A549 (cell line): Measurements from ENCODE around the gene ZNF225. TPM values are rescaled to one million over a fixed set of nuclear protein-coding genes. Genes with fewer than 3 reads are reported as not detected.

ENCODE experiments used
- ATAC-seq, 2 experiments: fragments of 200-7000 bp in 1 of 2; fragments of >200 bp in 1 of 2; cut with Nextera tagmentation in 1 of 2; cut with Tn5 transposase in 1 of 2; 3 replicates each; pipeline versions ENCODE4 v1.8.0 to v1.9.1; 2018 to 2020; ENCODE audit warnings: mild to moderate bottlenecking in 1 of 2, moderate library complexity in 1 of 2
- CTCF ChIA-PET: fragments of 300-600 bp; sonication (Branson Sonifier 250); formaldehyde crosslinking; extraction: SDS; loops from one replicate; lab custom pipeline; 2021; ENCODE audit warnings: antibody characterized with exemption, inconsistent platforms; lab: Yijun Ruan, JAX
- POLR2A ChIA-PET: fragments of 350-600 bp; formaldehyde crosslinking; extraction: SDS; loops from one replicate; lab custom pipeline; 2021; ENCODE audit warnings: antibody characterized with exemption, inconsistent platforms; lab: Yijun Ruan, JAX
- DNase-seq, 2 experiments: peaks; one replicate each; pipeline versions ENCODE4 v3.0.0 to v3.0.0-alpha.2; 2011 to 2016; ENCODE audit warnings: low read depth in 1 of 2, low spot score in 1 of 2
- FAIRE-seq: peaks from 2 replicates; lab custom pipeline; 2011; peaks lifted over from hg19 to GRCh38; lab: Jason Lieb, UNC
- H3K27ac ChIP-seq, 2 experiments: fragments of >200 bp; sonication (Bioruptor Twin); formaldehyde crosslinking; 3 replicates each; pipeline ENCODE4 v1.5.1; 2016 to 2017
- H3K4me1 ChIP-seq: fragments of >200 bp; sonication (Bioruptor Twin); formaldehyde crosslinking; 3 replicates; pipeline ENCODE4 v1.6.1; 2016
- H3K4me2 ChIP-seq: fragments of >200 bp; sonication (Bioruptor Twin); formaldehyde crosslinking; 3 replicates; pipeline ENCODE4 v1.6.1; 2016
- H3K4me3 ChIP-seq: fragments of >200 bp; sonication (Bioruptor Twin); formaldehyde crosslinking; 3 replicates; pipeline ENCODE4 v1.5.1; 2016
- H3K9me3 ChIP-seq: fragments of >200 bp; sonication (Bioruptor Twin); formaldehyde crosslinking; 3 replicates; pipeline ENCODE4 v1.6.1; 2016
- CBX8 ChIP-seq: fragments of 200-600 bp; sonication (generic); IDR thresholded peaks from 2 replicates; pipeline ENCODE4 v1.6.1; 2016
- CHD2 ChIP-seq: fragments of 150-350 bp; IDR thresholded peaks from 2 replicates; pipeline ENCODE4 v1.6.1; 2014; ENCODE audit warnings: low read length; ENCODE audit not compliant: partially characterized antibody
- CHD4 ChIP-seq: fragments of 200-600 bp; sonication (generic); IDR thresholded peaks from 2 replicates; pipeline ENCODE4 v1.6.1; 2016; ENCODE audit warnings: antibody characterized with exemption, mild to moderate bottlenecking, borderline replicate concordance
- EHF ChIP-seq: fragments of 250-450 bp; sonication (Bioruptor Pico); IDR thresholded peaks from 2 replicates; pipeline ENCODE4 v1.5.0; 2020; ENCODE audit warnings: mild to moderate bottlenecking
- EHMT2 ChIP-seq: fragments of 200-600 bp; sonication (generic); IDR thresholded peaks from 2 replicates; pipeline ENCODE4 v1.6.1; 2016; ENCODE audit warnings: antibody characterized with exemption, low read depth, mild to moderate bottlenecking, moderate library complexity
- ESRRA ChIP-seq: fragments of 150-350 bp; IDR thresholded peaks from 2 replicates; pipeline ENCODE4 v1.6.1; 2014; ENCODE audit warnings: mild to moderate bottlenecking, low read length, borderline replicate concordance
- GATA3 ChIP-seq: IDR thresholded peaks from 2 replicates; pipeline ENCODE4 v1.6.1; 2012; ENCODE audit warnings: borderline replicate concordance
- HDAC2 ChIP-seq: fragments of 200-600 bp; sonication (generic); IDR thresholded peaks from 2 replicates; pipeline ENCODE4 v1.6.1; 2016
- HES2 ChIP-seq: fragments of >200 bp; sonication (Bioruptor Twin); formaldehyde crosslinking; IDR thresholded peaks from 2 replicates; pipeline ENCODE4 v1.6.1; 2016
- HMGXB4 ChIP-seq: fragments of 250-450 bp; sonication (Bioruptor Pico); IDR thresholded peaks from 2 replicates; pipeline ENCODE4 v1.5.0; 2021; ENCODE audit warnings: mild to moderate bottlenecking, moderate library complexity, borderline replicate concordance
- HOXB13 ChIP-seq: fragments of 250-450 bp; sonication (Bioruptor Pico); IDR thresholded peaks from 2 replicates; pipeline ENCODE4 v1.5.0; 2020; ENCODE audit warnings: low read depth, mild to moderate bottlenecking, moderate library complexity
- HOXB5 ChIP-seq: fragments of 250-450 bp; sonication (Bioruptor Pico); IDR thresholded peaks from 2 replicates; pipeline ENCODE4 v1.5.0; 2020; ENCODE audit warnings: mild to moderate bottlenecking, moderate library complexity
- JUNB ChIP-seq: fragments of >200 bp; sonication (Bioruptor Twin); formaldehyde crosslinking; IDR thresholded peaks from 2 replicates; pipeline ENCODE4 v1.6.1; 2016
- KDM1A ChIP-seq: fragments of 200-600 bp; sonication (generic); IDR thresholded peaks from 2 replicates; pipeline ENCODE4 v1.6.1; 2016; ENCODE audit warnings: low read depth, mild to moderate bottlenecking
- MAZ ChIP-seq: fragments of 150-350 bp; IDR thresholded peaks from 2 replicates; pipeline ENCODE4 v1.6.1; 2014; ENCODE audit warnings: antibody characterized with exemption, low read depth, low read length, borderline replicate concordance
- MYC ChIP-seq: IDR thresholded peaks from 2 replicates; pipeline ENCODE4 v1.6.1; 2012; ENCODE audit warnings: mild to moderate bottlenecking, inconsistent platforms, low read length, improper control_type of control experiment, borderline replicate concordance
- NPAS2 ChIP-seq: fragments of 250-450 bp; sonication (Bioruptor Pico); IDR thresholded peaks from 2 replicates; pipeline ENCODE4 v1.8.0; 2022; ENCODE audit warnings: mild to moderate bottlenecking, moderate library complexity, borderline replicate concordance
- PHF8 ChIP-seq: fragments of 200-600 bp; sonication (generic); IDR thresholded peaks from 2 replicates; pipeline ENCODE4 v1.6.1; 2016; ENCODE audit warnings: low read depth, mild to moderate bottlenecking, antibody characterized with exemption, moderate library complexity, borderline replicate concordance
- POLR2AphosphoS2 ChIP-seq: conservative IDR thresholded peaks from 2 replicates; pipeline ENCODE4 v1.6.1; 2012; ENCODE audit warnings: low read length, improper control_type of control experiment, inconsistent platforms
- RCOR1 ChIP-seq: fragments of 150-350 bp; IDR thresholded peaks from 2 replicates; pipeline ENCODE4 v1.6.1; 2014; ENCODE audit warnings: antibody characterized with exemption, low read length, low read depth
- REST ChIP-seq: fragments of 200-600 bp; sonication (generic); IDR thresholded peaks from 2 replicates; pipeline ENCODE4 v1.6.1; 2016; ENCODE audit warnings: antibody characterized with exemption, mild to moderate bottlenecking, moderate library complexity
- SMC3 ChIP-seq: fragments of >200 bp; sonication (Bioruptor Twin); formaldehyde crosslinking; IDR thresholded peaks from 3 replicates; pipeline ENCODE4 v1.6.1; 2018; ENCODE audit warnings: inconsistent platforms
- SREBF2 ChIP-seq: fragments of 450-650 bp; IDR thresholded peaks from 2 replicates; pipeline ENCODE4 v1.6.1; 2014; ENCODE audit warnings: mild to moderate bottlenecking, moderate library complexity
- ZC3H11A ChIP-seq: fragments of 450-650 bp; IDR thresholded peaks from 2 replicates; pipeline ENCODE4 v1.6.1; 2014; ENCODE audit warnings: antibody characterized with exemption, mild to moderate bottlenecking
- ZFP36 ChIP-seq: fragments of 450-650 bp; IDR thresholded peaks from 2 replicates; pipeline ENCODE4 v1.6.1; 2014; ENCODE audit warnings: borderline replicate concordance; ENCODE audit not compliant: partially characterized antibody
- ZSCAN20 ChIP-seq: fragments of 250-450 bp; sonication (Bioruptor Pico); IDR thresholded peaks from 2 replicates; pipeline ENCODE4 v1.8.0; 2022; ENCODE audit warnings: mild to moderate bottlenecking, moderate library complexity
- WGBS: methylation state at CpG from one replicate; pipeline ENCODE4 v1.1.6; 2017; ENCODE audit errors: missing lambda C conversion rate; 5-methylcytosine and 5-hydroxymethylcytosine counted together
- polyA plus RNA-seq, 4 experiments: library from polyadenylated mRNA; depleted of rRNA in 3 of 4; stranded (reverse); fragments of >200 nt; fragmentation: RNase III in 1 of 4; extraction: RNeasy Plus Mini Kit Qiagen cat#74134 plus additional on column Dnase treatment in 1 of 4; gene quantifications; 2 replicates in 3 of 4; 3 replicates in 1 of 4; pipeline ENCODE4 v1.2.3, GENCODE V29; 2011 to 2017
- TF ChIP-seq, protein P1 (sequence below): fragments of 150-350 bp; IDR thresholded peaks from 2 replicates; pipeline ENCODE4 v1.6.1; 2014; ENCODE audit warnings: low read depth, mild to moderate bottlenecking, low read length

ZNF225 gene
- polyA plus RNA-seq, 2 of the 4 experiments (the other 2 are of a cell fraction) = 3.3 to 4.3 TPM

GRCh38 chr19:44180968-44181367 lies 67.8 kb downstream of the ZNF225 start:
- no peak for FAIRE-seq
- ATAC-seq = no peak
- no peak for DNase-seq
- CTCF ChIA-PET = no interaction called here
- H3K9me3 ChIP-seq = peaks cover 82% of the 10 kb centered on the region
- H3K27ac ChIP-seq = no peak overlapping the region
- H3K4me1 ChIP-seq = no peaks in the 10 kb centered on the region
- TF ChIP-seq PHF8 (no peak), MYC (no peak), EHMT2 (no peak), EHF (CRISPR knock-in tag) (no peak), MAZ (no peak), REST (no peak), HOXB13 (no peak), HES2 (no peak), ZFP36 (no peak), HOXB5 (CRISPR knock-in tag) (no peak), RCOR1 (no peak), ESRRA (no peak), SREBF2 (no peak)
- POLR2A ChIA-PET = interaction anchor here (1.3 kb wide), 1 partner anchor 26 kb away, joined by 7 read pairs; no protein-coding TSS in a partner anchor
- no peak overlapping the region for H3K4me2 ChIP-seq
- H3K4me3 ChIP-seq = no peak overlapping the region

- Histone ChIP-seq H3K4me1 (no peaks in the 10 kb centered on the region), H3K4me2 (no peak overlapping the region)
- 70% methylated on average over 10 of the region's 10 CpGs for WGBS
- POLR2A ChIA-PET = no interaction called here
- TF ChIP-seq HMGXB4 (CRISPR knock-in tag) (no peak), POLR2AphosphoS2 (no peak), NPAS2 (no peak), ZSCAN20 (CRISPR knock-in tag) (no peak), CHD2 (no peak), CBX8 (no peak), SREBF2 (no peak), JUNB (no peak), HDAC2 (no peak), CHD4 (no peak), GATA3 (no peak), ZC3H11A (no peak), KDM1A (no peak), MYC (no peak), SMC3 (no peak)
- TF ChIP-seq, protein P1, sequence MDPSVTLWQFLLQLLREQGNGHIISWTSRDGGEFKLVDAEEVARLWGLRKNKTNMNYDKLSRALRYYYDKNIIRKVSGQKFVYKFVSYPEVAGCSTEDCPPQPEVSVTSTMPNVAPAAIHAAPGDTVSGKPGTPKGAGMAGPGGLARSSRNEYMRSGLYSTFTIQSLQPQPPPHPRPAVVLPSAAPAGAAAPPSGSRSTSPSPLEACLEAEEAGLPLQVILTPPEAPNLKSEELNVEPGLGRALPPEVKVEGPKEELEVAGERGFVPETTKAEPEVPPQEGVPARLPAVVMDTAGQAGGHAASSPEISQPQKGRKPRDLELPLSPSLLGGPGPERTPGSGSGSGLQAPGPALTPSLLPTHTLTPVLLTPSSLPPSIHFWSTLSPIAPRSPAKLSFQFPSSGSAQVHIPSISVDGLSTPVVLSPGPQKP = no peak
- TF ChIP-seq, all 56 proteins: peak for 0
- CTCF ChIA-PET = no interaction called here
- DNase-seq = no peak
- Histone ChIP-seq H3K4me3 (no peak overlapping the region), H3K27ac (no peak overlapping the region), H3K9me3 (peaks cover 73% of the 10 kb centered on the region)
- ATAC-seq = no peak
- FAIRE-seq = no peak
Measured at GRCh38 chr19:44182145-44182544, 68.9 kb downstream of the ZNF225 start.
